Posterior vena cava (tissue), 2 donors: ENCODE results near the gene GLG1. TPM values are rescaled to one million over a fixed set of nuclear protein-coding genes. Genes with fewer than 3 reads are reported as not detected.
"Not testable (repeated sequence)": the region's sequence is repeated elsewhere in the genome, so short reads cannot be mapped to it uniquely, and the experiment has no call there.

Experiments used
- DNase-seq: peaks from one replicate; pipeline ENCODE4 v3.0.0-alpha.2; 2020; ENCODE audit warnings: low spot score
- intact Hi-C, 2 donors: fragments of 100-400 bp; cut with DNase I; formaldehyde crosslinking; loops; one replicate each; pipeline versions ENCODE4 v1.14.1 to v1.14.2; 2022 to 2023
- total RNA-seq, 2 donors: library from RNA; stranded (reverse); fragmentation: NEBNext Ultra II Directional; extraction: Animal tissue kit (Norgen Biotek cat#: 25700); gene quantifications; one replicate each; pipeline ENCODE4 v1.2.1, GENCODE V29; 2021
- donor health status: DM: yes; HTN: yes; CAD: no.
- donor health status: DM: yes; HTN: yes; CAD: no.

GLG1 gene
- total RNA-seq, 2 donors from 2014 or later, result 101 to 143 TPM

DNA sequence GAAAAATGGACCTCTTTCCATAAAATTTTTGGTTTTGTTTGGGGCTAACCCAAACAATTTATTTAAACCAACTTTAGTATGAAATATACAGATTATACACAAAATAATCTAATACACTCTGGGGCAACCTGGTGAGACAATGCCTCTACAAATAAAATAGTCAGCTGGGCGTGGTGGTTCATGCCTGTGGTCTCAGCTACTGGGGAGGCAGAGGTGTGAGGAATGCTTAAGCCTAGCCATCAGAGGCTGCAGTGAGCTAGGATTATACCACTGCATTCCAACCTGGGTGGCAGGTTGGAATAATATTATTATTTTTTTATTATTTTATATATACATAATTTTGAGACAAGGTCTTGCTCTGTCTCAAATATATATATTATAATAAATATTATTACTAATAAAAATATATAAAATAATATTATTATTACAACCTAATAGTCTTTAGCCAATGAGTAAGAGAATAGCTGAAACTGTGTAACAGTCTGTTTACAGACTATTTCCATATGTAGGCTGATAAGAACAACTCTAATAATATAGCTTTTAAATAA is 50.5 kb downstream of the GLG1 start:
- no peak for DNase-seq
- intact Hi-C loops, result no loop called here

DNA sequence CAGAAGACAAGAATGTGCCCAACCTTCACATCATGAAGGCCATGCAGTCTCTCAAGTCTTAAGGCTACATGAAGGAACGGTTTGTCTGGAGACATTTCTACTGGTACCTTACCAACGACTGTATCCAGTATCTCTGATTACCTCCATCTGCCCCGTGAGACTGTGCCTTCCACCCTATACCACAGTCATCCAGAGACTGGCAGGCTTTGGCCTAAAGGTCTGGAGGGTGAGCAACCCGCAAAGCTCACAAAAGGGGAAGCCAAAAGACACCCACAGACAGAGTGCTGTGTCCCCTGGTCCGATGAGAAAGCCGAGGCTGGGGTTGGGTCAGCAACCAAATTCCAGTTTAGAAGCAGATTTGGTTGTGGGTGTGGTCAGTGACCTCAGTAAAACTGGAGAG is 54.6 kb downstream of the GLG1 start:
- intact Hi-C loops, DNase-seq: not testable (repeated sequence)

DNA sequence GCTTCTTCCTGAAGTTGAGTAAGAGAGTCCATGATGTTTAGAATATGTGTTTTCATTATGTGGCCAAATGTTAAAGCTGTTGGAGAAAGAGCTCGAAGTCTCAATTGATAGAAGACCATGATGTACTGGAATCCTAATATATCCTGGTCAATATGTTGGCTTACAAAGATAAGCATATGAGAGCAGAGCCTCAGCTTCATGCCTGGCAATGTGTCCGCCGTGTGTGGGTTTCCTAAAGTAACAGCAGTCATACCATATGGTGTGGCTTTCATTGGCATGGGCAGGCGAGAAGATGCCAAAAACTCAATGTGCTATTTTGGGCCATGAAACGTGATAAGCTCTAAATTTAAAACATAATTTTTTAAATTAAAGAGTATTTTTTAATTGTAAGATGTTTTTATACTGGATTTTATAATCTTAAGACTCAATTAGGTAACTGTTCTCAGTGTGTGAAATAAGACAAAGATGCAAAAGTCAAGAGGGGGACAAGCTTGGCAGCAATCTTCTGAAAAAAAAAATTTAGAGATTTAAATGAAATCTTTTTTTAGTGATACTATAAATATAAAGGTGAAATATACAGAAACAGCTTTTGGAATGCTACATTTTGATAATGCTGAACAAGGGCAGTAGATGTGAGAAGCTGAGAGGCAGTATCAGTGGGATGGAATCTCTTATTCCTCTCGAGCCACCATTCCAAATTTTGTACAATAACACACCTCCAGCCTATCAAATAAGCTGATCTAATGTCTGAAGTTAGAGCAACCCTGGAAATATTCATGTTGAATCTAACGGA is 56.5 kb downstream of the GLG1 start:
- DNase-seq, intact Hi-C loops: not testable (repeated sequence)

DNA sequence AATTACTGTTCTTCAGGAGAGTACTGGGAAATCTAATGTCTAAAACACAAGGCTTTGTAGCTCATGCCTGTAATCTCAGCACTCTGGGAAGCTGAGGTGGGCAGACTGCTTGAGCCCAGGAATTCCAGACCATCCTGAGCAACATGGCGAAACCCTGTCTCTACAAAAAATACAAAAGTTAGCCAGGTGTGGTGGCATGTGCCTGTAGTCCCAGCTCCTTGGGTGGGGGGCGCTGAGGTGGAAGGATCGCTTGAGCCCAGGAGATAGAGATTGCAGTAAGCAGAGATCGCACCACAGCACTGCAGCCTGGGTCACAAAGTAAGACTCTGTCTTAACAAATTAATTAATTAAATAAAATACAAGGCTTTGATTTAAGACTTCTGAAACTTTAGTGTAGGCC is 60.8 kb downstream of the GLG1 start:
- intact Hi-C loops, result not testable (repeated sequence)

DNA sequence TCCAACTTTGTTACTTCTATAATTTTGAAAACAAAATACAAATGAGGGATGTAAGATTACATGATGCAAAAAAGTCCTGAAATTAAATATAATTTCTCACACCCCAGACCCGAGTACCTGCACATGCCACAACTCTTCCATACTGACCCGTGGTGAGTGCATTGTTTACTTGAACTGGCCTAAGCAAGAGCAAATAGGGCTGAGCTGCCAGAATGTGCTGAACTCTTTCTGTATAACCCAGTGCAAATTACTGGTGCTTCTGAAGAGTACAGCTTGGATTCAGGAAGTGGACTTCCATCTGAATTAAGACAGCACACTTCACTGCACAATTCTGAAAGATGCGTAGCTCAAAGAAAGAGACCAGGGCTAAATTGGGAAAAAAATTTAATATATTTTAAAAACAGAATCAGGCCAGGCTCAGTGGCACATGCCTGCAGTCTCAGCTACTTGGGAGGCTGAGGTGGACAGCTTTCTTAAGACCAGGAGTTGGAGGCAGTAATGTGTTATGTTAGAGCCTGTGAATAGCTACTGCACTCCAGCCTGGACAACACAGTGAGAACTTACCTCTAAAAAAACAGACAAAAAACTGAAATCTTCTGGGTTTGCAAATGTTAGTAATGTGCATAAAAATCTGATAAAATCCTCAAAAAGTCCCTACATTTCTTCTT is 63.9 kb downstream of the GLG1 start:
- intact Hi-C loops, DNase-seq: not testable (repeated sequence)

More for the DNA sequence above, 60.8 kb downstream of the GLG1 start:
- DNase-seq, result not testable (repeated sequence)

DNA sequence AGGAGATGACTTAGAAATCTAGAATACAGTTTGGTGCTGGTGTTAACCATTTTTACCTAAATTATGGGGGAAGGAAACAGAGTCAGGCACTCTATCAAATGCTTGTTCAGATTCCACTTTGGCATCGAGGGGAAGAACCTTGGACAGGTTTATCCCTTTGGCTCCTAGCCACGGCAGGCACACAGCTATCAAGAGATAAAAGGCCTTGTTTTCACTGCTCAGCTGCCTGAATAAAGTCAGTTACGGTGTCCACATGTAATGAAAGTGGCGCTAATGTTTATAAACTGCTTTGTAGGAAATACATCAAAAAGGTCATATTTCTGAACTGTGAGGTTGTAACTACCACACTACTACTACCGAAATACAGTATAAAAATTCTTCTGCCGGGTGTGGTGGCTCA is 66.3 kb downstream of the GLG1 start:
- DNase-seq, intact Hi-C loops: not testable (repeated sequence)

DNA sequence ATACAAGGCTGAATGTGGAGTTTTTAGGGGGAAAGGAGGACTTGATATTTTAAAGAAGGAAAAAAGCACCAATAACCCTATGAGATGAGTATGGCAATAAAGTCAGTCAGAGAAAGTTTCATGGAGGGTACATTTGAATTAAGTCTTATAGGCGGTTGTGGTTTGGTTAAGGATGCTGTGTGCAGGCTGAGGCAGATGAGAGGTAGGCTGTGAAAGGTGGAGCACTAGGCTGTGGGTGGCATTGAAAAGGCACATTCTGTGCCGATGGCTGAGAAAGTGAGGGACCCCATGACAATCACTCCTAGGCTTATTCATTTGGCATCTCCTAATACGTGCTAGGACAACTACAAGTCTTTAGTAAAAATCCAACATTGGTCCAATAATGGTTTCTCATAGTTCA is 68.1 kb downstream of the GLG1 start:
- DNase-seq, intact Hi-C loops: not testable (repeated sequence)

DNA sequence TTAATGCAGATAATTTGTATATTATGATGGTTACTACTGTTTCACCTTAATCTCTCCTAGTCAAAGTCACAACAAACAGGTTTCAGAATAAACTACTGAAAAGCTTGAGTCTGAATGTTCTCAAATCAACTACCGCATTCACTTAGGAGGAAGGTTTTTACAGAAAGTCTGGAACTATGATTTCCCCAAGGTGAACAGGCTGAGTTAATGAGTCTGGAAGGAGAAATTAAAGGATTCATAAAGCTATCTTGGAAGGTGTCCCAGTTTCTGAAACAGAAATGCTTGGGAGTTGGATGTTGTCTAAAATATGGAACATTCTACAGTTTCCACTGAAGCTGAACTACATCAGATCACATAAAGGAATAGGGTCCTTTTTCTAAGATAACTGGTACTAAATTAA is 69.2 kb downstream of the GLG1 start:
- intact Hi-C loops, DNase-seq: not testable (repeated sequence)

DNA sequence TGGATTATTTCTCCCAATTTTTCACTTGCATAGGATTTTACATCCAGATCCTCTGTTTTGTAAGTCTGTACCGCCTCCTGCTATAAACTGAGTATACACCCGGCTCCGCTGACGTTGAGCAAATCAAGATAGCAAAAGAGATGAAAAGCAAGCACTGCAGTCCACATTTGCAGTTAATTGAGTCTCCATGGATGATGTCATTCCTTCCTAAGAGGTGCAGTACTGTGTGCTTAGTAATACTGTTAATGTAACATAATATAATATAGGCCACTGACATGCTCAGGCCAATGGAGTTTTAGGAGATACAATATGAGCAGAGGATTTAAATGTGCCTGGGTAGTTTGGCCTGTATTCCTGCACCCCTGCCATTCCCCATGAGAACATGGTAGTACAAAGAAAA is 72.3 kb downstream of the GLG1 start:
- DNase-seq, intact Hi-C loops: not testable (repeated sequence)

DNA sequence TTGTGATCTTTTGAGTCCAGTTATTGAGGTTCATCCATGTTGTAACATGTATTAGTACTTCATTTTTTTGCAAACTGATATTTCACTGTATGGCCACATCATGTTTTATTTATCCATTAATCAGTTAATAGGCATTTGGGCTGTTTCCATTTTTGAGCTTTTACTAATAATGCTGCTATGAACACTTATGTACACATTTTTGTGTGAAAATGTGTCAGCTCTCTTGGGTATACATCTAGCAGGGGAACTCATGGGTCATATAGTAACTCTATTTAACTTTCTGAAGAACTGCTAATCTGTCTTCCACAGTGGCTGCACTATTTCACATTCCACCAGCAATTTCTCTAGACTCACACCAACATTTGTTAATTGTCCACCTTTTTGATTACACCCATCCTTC is 82.0 kb downstream of the GLG1 start:
- no peak for DNase-seq
- intact Hi-C loops, result no loop called here

DNA sequence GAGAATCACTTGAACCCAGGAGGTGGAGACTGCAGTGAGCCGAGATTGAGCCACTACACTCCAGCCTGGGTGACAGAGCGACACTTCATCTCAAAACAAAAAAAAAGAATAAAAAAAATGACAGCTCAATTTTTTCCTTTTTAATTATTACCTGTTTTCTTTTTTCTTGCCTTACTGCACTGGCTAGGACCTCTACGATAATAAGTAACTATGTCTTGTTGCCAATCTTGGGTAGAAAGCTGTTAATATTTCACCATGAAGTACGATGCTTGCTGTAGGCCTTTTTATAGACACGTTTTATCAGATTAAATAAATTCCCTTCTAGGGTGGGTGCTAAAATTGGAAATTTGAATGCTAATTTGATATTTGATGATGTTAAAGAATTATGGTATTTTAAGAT is 82.8 kb downstream of the GLG1 start:
- no peak for DNase-seq
- intact Hi-C loops, result no loop called here

DNA sequence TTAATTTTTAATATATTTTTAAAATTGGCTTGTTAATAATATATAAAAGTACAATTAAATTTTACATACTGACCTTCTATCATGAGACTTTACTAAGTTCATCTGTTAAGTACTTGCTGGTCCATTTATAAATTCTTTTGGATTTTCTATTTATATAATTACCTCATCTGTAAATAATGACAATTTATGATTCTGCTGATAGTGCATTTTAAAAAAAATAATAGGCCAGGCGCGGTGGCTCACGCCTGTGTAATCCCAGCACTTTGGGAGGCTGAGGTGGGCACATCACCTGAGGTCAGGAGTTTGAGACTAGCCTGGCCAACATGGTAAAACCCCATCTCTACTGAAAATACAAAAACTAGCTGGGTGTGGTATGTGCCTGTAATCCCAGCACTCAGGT is 83.2 kb downstream of the GLG1 start:
- DNase-seq, intact Hi-C loops: not testable (repeated sequence)

DNA sequence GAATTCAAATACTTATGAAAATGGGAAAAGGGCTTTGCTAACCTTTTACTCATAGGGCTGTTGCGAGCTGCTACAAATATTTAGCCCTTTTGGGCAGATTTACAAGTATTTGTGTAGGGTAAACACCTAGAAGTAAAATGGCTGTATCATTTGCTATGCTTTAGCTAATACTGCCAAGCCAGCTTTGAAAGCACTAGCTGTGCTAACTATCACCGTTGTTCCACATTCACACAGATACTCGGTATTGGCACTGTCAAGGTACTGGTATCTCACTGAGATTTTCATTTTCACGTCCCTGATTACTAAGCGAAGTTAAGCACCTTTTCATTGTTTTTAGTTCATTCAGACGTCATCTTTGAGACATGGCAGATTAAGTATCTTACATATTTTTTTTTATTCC is 84.8 kb downstream of the GLG1 start:
- intact Hi-C loops, result no loop called here
- DNase-seq, result no peak

DNA sequence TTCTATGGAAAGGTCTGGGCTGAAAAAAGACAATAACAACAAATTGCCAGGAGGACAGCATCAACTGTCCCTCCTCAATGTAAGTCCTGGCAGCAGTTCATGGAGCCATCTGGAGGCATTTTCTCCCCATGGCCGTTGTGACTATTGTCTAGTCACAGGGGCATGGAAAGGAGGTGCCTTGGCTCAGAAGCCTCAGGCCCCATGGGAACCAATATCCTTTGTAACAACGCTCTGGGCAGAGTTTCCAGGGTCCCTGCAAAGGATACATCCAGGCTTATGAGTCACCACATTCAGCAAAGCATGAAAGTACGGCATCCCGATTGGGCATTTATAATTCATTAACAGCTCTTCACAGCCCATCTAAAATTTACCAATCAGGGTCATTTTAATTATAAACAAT is 85.2 kb downstream of the GLG1 start:
- DNase-seq, result no peak
- intact Hi-C loops, result no loop called here

DNA sequence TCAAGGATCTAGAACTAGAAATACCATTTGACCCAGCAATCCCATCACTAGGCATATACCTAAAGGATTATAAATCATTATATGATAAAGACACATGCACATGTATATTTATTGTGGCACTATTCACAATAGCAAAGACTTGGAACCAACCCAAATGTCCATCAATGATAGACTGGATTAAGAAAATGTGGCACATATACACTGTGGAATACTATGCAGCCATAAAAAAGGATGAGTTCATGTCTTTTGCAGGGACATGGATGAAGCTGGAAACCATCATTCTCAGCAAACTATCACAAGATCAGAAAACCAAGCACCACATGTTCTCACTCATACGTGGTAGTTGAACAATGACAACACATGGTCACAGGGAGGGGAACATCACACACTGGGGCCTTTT is 88.0 kb downstream of the GLG1 start:
- intact Hi-C loops, DNase-seq: not testable (repeated sequence)

DNA sequence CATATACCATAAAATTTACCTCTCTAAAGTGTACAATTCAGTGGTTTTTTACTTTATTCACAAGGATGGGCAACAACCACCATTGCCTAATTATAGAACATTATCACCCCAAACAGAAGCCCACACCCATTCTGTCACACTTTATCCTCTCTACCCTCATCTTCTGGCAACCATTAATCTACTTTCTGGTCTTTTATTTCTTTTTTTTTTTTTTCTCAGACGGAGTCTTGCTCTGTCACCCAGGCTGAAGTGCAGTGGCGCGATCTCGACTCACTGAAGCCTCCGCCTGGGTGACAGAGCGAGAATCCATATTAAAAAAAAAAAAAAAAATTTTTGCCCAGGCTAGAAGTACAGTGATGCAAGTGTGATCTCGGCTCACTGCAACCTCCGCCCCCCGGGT is 95.0 kb downstream of the GLG1 start:
- DNase-seq, result no peak
- intact Hi-C loops, result no loop called here

DNA sequence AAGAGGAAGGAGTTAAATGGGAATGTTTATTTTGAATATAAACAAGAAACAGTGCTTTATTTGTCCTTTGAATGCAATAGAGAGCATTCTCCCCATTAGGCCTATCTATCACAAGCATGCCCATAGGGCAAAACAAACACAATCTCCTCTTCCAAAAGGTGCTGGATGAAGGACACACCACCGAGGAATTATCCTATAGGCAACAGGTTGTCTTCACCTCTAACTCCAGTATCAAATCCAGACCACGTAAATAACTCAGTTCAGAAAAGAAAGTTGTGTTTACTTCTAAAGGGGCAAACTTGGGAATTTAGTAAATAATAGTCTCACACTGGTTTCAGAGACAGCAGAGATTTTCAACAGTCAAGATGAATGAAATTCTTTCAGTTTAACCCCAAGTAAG is 101.9 kb downstream of the GLG1 start:
- intact Hi-C loops, result no loop called here
- DNase-seq, result no peak

DNA sequence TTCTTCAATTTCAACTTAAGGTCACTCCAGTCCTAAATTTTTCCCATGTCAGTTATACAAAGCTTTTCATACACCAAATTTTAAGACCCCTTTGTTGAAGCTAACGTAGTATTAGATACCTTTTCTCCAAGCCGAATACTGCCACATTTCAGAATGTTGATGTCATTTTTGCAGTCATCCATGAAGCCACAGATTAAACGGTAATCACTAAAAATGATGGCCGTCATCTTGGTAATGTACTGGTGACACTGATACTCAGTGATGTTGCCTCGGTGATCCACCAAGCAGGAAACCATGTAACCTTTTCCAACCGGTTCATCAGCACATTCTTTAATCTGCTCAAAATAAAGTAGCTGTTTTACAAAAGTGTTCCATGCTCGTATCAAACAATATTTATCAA is 103.5 kb downstream of the GLG1 start:
- DNase-seq, result no peak
- intact Hi-C loops, result no loop called here

DNA sequence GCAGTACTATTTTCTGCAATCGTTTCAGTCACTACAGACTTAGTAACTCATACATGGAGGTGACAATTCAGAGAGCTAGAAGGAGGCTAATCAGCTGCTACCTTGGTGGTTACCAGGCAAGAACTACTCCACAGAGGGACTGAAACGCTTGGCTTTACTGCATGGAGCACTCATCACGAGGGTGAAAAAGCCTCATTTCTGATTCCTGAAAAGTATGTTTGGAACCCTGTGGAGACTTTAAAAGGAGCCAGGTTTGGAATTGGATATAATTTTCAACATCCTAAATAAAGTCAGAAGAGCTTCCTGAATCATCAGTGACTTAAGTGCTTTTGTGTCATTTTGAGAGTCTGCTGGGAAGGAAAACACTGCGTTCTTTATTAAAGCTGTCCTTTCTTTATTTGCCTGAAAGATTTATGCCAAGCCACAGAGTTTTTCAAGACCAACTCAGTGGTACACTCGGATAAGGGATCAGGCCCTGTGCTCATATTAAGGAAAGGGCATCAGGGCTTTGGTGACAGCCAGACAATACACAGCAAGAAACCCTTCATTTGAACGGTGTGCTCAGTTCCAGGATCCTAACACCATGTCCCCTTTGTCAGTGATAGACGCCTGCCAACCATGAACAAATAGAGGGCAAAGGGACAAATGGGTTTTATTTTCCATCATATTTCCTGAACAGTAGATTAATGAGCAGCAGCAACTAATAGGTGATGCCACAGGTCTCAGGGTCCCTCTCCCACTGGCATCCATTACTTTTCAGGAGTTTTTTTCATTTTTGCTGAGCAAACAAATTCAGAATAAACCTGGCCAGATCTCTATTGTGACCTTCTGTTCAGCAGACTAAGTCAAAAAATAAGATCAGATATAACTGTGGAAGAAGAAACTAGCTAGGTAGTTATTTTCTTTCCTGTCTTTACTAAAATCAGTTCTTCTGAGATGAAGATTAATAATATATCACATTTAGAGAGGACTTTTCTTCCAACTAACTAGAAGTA is 105.1 kb downstream of the GLG1 start:
- intact Hi-C loops, result no loop called here
- no peak for DNase-seq
